ENCODE data around the gene KCTD16. TPM values are rescaled to one million over a fixed set of nuclear protein-coding genes. Genes with fewer than 3 reads are reported as not detected.
A peak's percentile ranks its signal among the peaks of the same experiment; 100 is the strongest.

Gene KCTD16
- total and polyA plus RNA-seq, 8 donors, result 0.18 to 0.73 (median 0.35) TPM

- peak in 1 of 4 donors; percentile 13 for DNase-seq
- H3K27me3 ChIP-seq, result no peaks in the 10 kb centered on the region
Observed at GRCh38 chr5:144464306-144464705, 293.6 kb downstream of the KCTD16 start.

GRCh38 chr5:144465441-144465840 lies 294.8 kb downstream of the KCTD16 start:
- H3K36me3 ChIP-seq, result no peaks in the 10 kb centered on the region
- no peak overlapping the region for H3K4me3 ChIP-seq
- intact Hi-C loops (cut with DNase I), result no loop called here
- TF ChIP-seq CTCF (IDR thresholded peaks at IDR 0.05), result no peak
- H3K27me3 ChIP-seq, result no peaks in the 10 kb centered on the region
- H3K9me3 ChIP-seq, result no peaks in the 10 kb centered on the region
- no peak for DNase-seq
- H3K27ac ChIP-seq, result no peak overlapping the region
- no peak for ATAC-seq
- H3K4me1 ChIP-seq, result no peaks in the 10 kb centered on the region

More at GRCh38 chr5:144464306-144464705, 293.6 kb downstream of the KCTD16 start:
- intact Hi-C loops (cut with DNase I), result no loop called here
- Histone ChIP-seq H3K4me1 (no peaks in the 10 kb centered on the region), H3K9me3 (no peaks in the 10 kb centered on the region), H3K36me3 (no peaks in the 10 kb centered on the region), H3K27ac (no peak overlapping the region), H3K4me3 (no peak overlapping the region)
- ATAC-seq, result no peak
- no peak for TF ChIP-seq CTCF (IDR thresholded peaks at IDR 0.05)

GRCh38 chr5:144467792-144468191 lies 297.1 kb downstream of the KCTD16 start:
- intact Hi-C loops (cut with DNase I), result no loop called here
- peak in 1 of 4 donors; percentile 43 for DNase-seq
- Histone ChIP-seq H3K9me3 (no peaks in the 10 kb centered on the region), H3K4me3 (no peak overlapping the region), H3K27ac (no peak overlapping the region), H3K27me3 (no peaks in the 10 kb centered on the region), H3K4me1 (no peaks in the 10 kb centered on the region), H3K36me3 (no peaks in the 10 kb centered on the region)
- peak; percentile 83 for ATAC-seq
- TF ChIP-seq CTCF (IDR thresholded peaks at IDR 0.05), result peak in 1 of 2 donors; percentile 36

GRCh38 chr5:144468571-144468970 lies 297.9 kb downstream of the KCTD16 start:
- no peak for DNase-seq
- Histone ChIP-seq H3K36me3 (no peaks in the 10 kb centered on the region), H3K27ac (no peak overlapping the region), H3K9me3 (no peaks in the 10 kb centered on the region), H3K4me3 (no peak overlapping the region), H3K27me3 (no peaks in the 10 kb centered on the region), H3K4me1 (no peaks in the 10 kb centered on the region)
- no peak for TF ChIP-seq CTCF (IDR thresholded peaks at IDR 0.05)
- intact Hi-C loops (cut with DNase I), result no loop called here
- ATAC-seq, result no peak

- TF ChIP-seq CTCF (IDR thresholded peaks at IDR 0.05), result no peak
- intact Hi-C loops (cut with DNase I), result no loop called here
- DNase-seq, result no peak
- no peaks in the 10 kb centered on the region for H3K36me3 ChIP-seq
- ATAC-seq, result no peak
- no peaks in the 10 kb centered on the region for H3K27me3 ChIP-seq
- H3K27ac ChIP-seq, result no peak overlapping the region
- H3K9me3 ChIP-seq, result no peaks in the 10 kb centered on the region
- no peaks in the 10 kb centered on the region for H3K4me1 ChIP-seq
- no peak overlapping the region for H3K4me3 ChIP-seq
Observed at GRCh38 chr5:144469106-144469505, 298.4 kb downstream of the KCTD16 start.
